Sigmoid colon (tissue), 4 donors: Measurements from ENCODE around the gene ATG13.

ENCODE experiments used
- EP300 ChIP-seq, 4 donors: sonication (generic); formaldehyde crosslinking; IDR thresholded peaks; one replicate each; pipeline ENCODE4 v1.6.1; 2017; ENCODE audit warnings: antibody characterized with exemption in 4 of 4
- POLR2A ChIP-seq, 2 donors: fragments of 450-650 bp; IDR thresholded peaks; one replicate each; pipeline ENCODE4 v1.6.1; 2016; ENCODE audit warnings: antibody characterized with exemption in 2 of 2, mild to moderate bottlenecking in 2 of 2, moderate library complexity in 2 of 2
- TF ChIP-seq, protein P1 (sequence below), 4 experiments: fragments of 450-650 bp in 3 of 4; fragments of 200-600 bp in 1 of 4; IDR thresholded peaks; one replicate each; pipeline ENCODE4 v1.5.1; 2016 to 2019; ENCODE audit warnings: antibody characterized with exemption in 4 of 4, mild to moderate bottlenecking in 3 of 4, moderate library complexity in 2 of 4

DNA sequence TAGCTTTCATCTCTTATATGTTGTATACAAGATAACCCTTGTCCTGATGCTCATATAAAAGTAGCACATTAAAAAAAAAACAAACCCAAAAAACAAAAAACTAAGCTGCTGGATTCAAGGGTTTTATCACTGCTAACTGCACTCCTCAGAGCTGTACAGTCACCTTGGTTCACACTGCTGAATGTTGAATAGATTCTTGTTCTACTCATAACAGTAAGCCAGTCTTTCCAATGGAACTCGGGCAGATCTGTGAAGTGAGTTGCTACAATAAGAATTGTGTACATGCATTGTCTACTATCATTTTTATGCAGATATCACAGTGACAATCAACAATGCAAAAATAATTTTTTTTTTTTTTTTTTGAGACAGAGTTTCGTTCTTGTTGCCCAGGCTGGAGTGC lies 5.0 kb upstream of the ATG13 start:
- TF ChIP-seq, protein P1, sequence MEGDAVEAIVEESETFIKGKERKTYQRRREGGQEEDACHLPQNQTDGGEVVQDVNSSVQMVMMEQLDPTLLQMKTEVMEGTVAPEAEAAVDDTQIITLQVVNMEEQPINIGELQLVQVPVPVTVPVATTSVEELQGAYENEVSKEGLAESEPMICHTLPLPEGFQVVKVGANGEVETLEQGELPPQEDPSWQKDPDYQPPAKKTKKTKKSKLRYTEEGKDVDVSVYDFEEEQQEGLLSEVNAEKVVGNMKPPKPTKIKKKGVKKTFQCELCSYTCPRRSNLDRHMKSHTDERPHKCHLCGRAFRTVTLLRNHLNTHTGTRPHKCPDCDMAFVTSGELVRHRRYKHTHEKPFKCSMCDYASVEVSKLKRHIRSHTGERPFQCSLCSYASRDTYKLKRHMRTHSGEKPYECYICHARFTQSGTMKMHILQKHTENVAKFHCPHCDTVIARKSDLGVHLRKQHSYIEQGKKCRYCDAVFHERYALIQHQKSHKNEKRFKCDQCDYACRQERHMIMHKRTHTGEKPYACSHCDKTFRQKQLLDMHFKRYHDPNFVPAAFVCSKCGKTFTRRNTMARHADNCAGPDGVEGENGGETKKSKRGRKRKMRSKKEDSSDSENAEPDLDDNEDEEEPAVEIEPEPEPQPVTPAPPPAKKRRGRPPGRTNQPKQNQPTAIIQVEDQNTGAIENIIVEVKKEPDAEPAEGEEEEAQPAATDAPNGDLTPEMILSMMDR (IDR thresholded peaks at IDR 0.05): no peak
- no peak for TF ChIP-seq POLR2A (IDR thresholded peaks at IDR 0.05)
- TF ChIP-seq EP300 (IDR thresholded peaks at IDR 0.05): no peak
